B cell (primary cell): Measurements from ENCODE around the gene MED27. TPM values are rescaled to one million over a fixed set of nuclear protein-coding genes. Genes with fewer than 3 reads are reported as not detected.

Experiments used
- ATAC-seq: fragments of 200-7000 bp; cut with Tn5 transposase; one replicate; pipeline ENCODE4 v1.10.0; 2021; ENCODE audit warnings: low read depth, mild to moderate bottlenecking, moderate number of reproducible peaks, moderate library complexity
- CTCF ChIA-PET: fragments of 350-600 bp; sonication (Branson Sonifier 250); formaldehyde crosslinking; loops from one replicate; lab custom pipeline; 2021; ENCODE audit warnings: antibody characterized with exemption, inconsistent platforms; lab: Charles Lee
- POLR2A ChIA-PET: fragments of 350-600 bp; sonication (Branson Sonifier 250); formaldehyde crosslinking; loops from one replicate; lab custom pipeline; 2021; ENCODE audit warnings: antibody characterized with exemption; lab: Charles Lee
- DNase-seq: peaks from one replicate; pipeline ENCODE4 v3.0.0; 2013
- H2AFZ ChIP-seq: 2 replicates; pipeline ENCODE4 v1.6.1; 2012; ENCODE audit warnings: mild to moderate bottlenecking, low read depth, low read length; ENCODE audit not compliant: insufficient read depth, poor library complexity, severe bottlenecking
- H3K27ac ChIP-seq, 2 donors: 1 replicate in 1 of 2; 2 replicates in 1 of 2; pipeline ENCODE4 v1.5.1; 2012 to 2013; ENCODE audit warnings: low read length in 2 of 2, mild to moderate bottlenecking in 2 of 2, moderate library complexity in 1 of 2
- H3K27me3 ChIP-seq, 4 experiments: fragments of 200-600 bp in 1 of 4; sonication (generic) in 1 of 4; replicated peaks in 1 of 4; 1 replicate in 2 of 4; 2 replicates in 2 of 4; pipeline versions ENCODE4 v1.6.1 to v1.7.0; 2013 to 2016; ENCODE audit warnings: low read length in 3 of 4, mild to moderate bottlenecking in 2 of 4, mixed read lengths in 1 of 4, moderate library complexity in 1 of 4; ENCODE audit not compliant: insufficient read depth in 4 of 4, control insufficient read depth in 3 of 4; ENCODE audit errors: control extremely low read depth in 1 of 4
- H3K36me3 ChIP-seq, 2 experiments: replicated peaks in 1 of 2; 1 replicate in 1 of 2; 2 replicates in 1 of 2; pipeline versions ENCODE4 v1.6.1 to v1.7.1; 2013; ENCODE audit warnings: low read length in 1 of 2; ENCODE audit not compliant: insufficient read depth in 2 of 2, control insufficient read depth in 1 of 2; ENCODE audit errors: control extremely low read depth in 1 of 2, extremely low read depth in 1 of 2
- H3K4me1 ChIP-seq, 2 donors: fragments of 200-600 bp in 1 of 2; sonication (generic) in 1 of 2; 1 replicate in 1 of 2; 2 replicates in 1 of 2; pipeline versions ENCODE4 v1.5.1 to v1.6.1; 2013 to 2017; ENCODE audit warnings: low read length in 2 of 2; ENCODE audit not compliant: control insufficient read depth in 2 of 2, insufficient read depth in 2 of 2
- H3K4me2 ChIP-seq: replicated peaks from 2 replicates; pipeline ENCODE3; 2012; ENCODE audit warnings: mild to moderate bottlenecking, low read depth, low read length; ENCODE audit not compliant: poor library complexity, severe bottlenecking
- H3K4me3 ChIP-seq, 5 experiments: fragments of 200-600 bp in 1 of 5; sonication (generic) in 1 of 5; 1 replicate in 3 of 5; 2 replicates in 2 of 5; pipeline versions ENCODE4 v1.5.1 to v1.7.0; 2011 to 2016; ENCODE audit warnings: low read length in 4 of 5, mild to moderate bottlenecking in 4 of 5, low read depth in 2 of 5, control low read depth in 1 of 5, moderate library complexity in 1 of 5; ENCODE audit not compliant: insufficient read depth in 1 of 5; ENCODE audit errors: control extremely low read depth in 1 of 5, extremely low read depth in 1 of 5
- H3K79me2 ChIP-seq: fragments of 200-600 bp; sonication (generic); one replicate; pipeline ENCODE4 v1.6.0; 2016; ENCODE audit warnings: low read length; ENCODE audit not compliant: control insufficient read depth, insufficient read depth
- H3K9ac ChIP-seq: fragments of 200-600 bp; sonication (generic); 2 replicates; pipeline ENCODE4 v1.6.1; 2017; ENCODE audit warnings: mild to moderate bottlenecking, low read length, moderate library complexity
- H3K9me3 ChIP-seq, 3 donors: one replicate each; pipeline versions ENCODE4 v1.6.1 to v1.7.1; 2013; ENCODE audit warnings: low read length in 2 of 3; ENCODE audit not compliant: control insufficient read depth in 2 of 3, insufficient read depth in 1 of 3; ENCODE audit errors: control extremely low read depth in 1 of 3
- H4K20me1 ChIP-seq: 2 replicates; pipeline ENCODE4 v1.6.0; 2012; ENCODE audit warnings: mild to moderate bottlenecking, low read length; ENCODE audit not compliant: insufficient read depth, control insufficient read depth, poor library complexity, severe bottlenecking
- H3K27ac Mint-ChIP-seq: one replicate; pipeline ENCODE4 v1.8.0; 2021; ENCODE audit warnings: mixed read lengths
- H3K27me3 Mint-ChIP-seq: one replicate; pipeline ENCODE4 v1.8.0; 2021; ENCODE audit warnings: mixed read lengths
- H3K4me1 Mint-ChIP-seq: one replicate; pipeline ENCODE4 v1.8.0; 2021; ENCODE audit warnings: mixed read lengths
- H3K4me3 Mint-ChIP-seq: one replicate; pipeline ENCODE4 v1.8.0; 2021; ENCODE audit warnings: mixed read lengths
- H3K9me3 Mint-ChIP-seq: one replicate; pipeline ENCODE4 v1.8.0; 2022; ENCODE audit warnings: mixed read lengths; ENCODE audit not compliant: insufficient read depth
- EZH2 ChIP-seq: IDR thresholded peaks from 2 replicates; pipeline ENCODE4 v1.6.1; 2012; ENCODE audit warnings: borderline replicate concordance, low read depth, mild to moderate bottlenecking, moderate library complexity, low read length; ENCODE audit not compliant: insufficient read depth, poor library complexity, severe bottlenecking
- WGBS: methylation state at CpG from one replicate; pipeline ENCODE4 v1.1.5; 2013; ENCODE audit warnings: missing lambda C conversion rate; ENCODE audit not compliant: insufficient coverage; 5-methylcytosine and 5-hydroxymethylcytosine counted together
- intact Hi-C: fragments of 100-400 bp; cut with micrococcal nuclease; formaldehyde crosslinking; loops from one replicate; pipeline ENCODE4 v1.10.0; 2022
- polyA plus RNA-seq: library from polyadenylated mRNA; depleted of rRNA; stranded (reverse); fragments of >200 nt; gene quantifications from 2 replicates; pipeline ENCODE4 v1.2.3, GENCODE V29; 2012
- total RNA-seq, 2 donors: library from RNA; stranded (reverse); fragments of 120-200 nt in 1 of 2; gene quantifications; 1 replicate in 1 of 2; 2 replicates in 1 of 2; pipeline versions ENCODE4 v1.2.3 to v1.2.4, GENCODE V29; 2013 to 2022
- TF ChIP-seq, protein P1 (sequence below): fragments of 200-600 bp; IDR thresholded peaks from one replicate; pipeline ENCODE4 v1.8.0; 2022; ENCODE audit warnings: antibody characterized with exemption, mild to moderate bottlenecking

MED27 gene
- total and polyA plus RNA-seq, 2 donors (not counting 1 experiment from before 2014, with no cell fraction given) = 17.4 to 17.7 TPM

DNA sequence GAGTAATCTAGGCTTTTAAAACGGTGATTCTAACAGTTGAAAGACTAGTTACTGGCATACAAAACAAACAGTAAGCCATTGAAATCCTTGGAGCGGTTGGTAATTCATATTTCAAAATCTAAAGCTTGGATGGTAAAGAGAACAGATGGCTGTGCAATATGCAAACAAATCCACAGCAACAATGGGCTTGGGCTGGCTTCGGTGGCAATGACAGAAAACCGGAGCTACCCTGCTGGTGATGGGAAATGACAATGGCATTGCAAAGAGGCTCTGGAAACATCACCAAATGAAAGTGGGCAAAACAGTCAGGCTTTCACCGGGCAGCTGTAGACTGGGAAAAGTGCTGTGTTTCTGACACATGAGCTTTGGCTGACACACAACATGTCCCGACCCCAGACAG lies 42.2 kb downstream of the MED27 start:
- Histone ChIP-seq H3K27ac (no peak overlapping the region), H2AFZ (no peak overlapping the region), H3K79me2 (peaks cover 62% of the 10 kb centered on the region), H3K9ac (no peak overlapping the region), H4K20me1 (peaks cover 63% of the 10 kb centered on the region), H3K4me2 (no peak overlapping the region), H3K36me3 (peaks cover 0 to 6% of the 10 kb centered on the region in 2 experiments), H3K4me3 (no peak overlapping the region), H3K27me3 (no peaks in the 10 kb centered on the region), H3K9me3 (no peaks in the 10 kb centered on the region), H3K4me1 (peaks cover 3 to 6% of the 10 kb centered on the region in 2 donors)
- WGBS = 98% methylated on average over 5 of the region's 6 CpGs
- POLR2A ChIA-PET = no interaction called here
- H3K27ac Mint-ChIP-seq = no peak overlapping the region
- intact Hi-C loops = no loop called here
- TF ChIP-seq, protein P1, sequence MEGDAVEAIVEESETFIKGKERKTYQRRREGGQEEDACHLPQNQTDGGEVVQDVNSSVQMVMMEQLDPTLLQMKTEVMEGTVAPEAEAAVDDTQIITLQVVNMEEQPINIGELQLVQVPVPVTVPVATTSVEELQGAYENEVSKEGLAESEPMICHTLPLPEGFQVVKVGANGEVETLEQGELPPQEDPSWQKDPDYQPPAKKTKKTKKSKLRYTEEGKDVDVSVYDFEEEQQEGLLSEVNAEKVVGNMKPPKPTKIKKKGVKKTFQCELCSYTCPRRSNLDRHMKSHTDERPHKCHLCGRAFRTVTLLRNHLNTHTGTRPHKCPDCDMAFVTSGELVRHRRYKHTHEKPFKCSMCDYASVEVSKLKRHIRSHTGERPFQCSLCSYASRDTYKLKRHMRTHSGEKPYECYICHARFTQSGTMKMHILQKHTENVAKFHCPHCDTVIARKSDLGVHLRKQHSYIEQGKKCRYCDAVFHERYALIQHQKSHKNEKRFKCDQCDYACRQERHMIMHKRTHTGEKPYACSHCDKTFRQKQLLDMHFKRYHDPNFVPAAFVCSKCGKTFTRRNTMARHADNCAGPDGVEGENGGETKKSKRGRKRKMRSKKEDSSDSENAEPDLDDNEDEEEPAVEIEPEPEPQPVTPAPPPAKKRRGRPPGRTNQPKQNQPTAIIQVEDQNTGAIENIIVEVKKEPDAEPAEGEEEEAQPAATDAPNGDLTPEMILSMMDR = no peak
- no peak for TF ChIP-seq EZH2
- peaks cover 32% of the 10 kb centered on the region for H3K4me1 Mint-ChIP-seq
- H3K27me3 Mint-ChIP-seq = no peaks in the 10 kb centered on the region
- ATAC-seq (no peak), DNase-seq (no peak)
- CTCF ChIA-PET = no interaction called here
- H3K4me3 Mint-ChIP-seq = no peak overlapping the region
- H3K9me3 Mint-ChIP-seq = no peaks in the 10 kb centered on the region

DNA sequence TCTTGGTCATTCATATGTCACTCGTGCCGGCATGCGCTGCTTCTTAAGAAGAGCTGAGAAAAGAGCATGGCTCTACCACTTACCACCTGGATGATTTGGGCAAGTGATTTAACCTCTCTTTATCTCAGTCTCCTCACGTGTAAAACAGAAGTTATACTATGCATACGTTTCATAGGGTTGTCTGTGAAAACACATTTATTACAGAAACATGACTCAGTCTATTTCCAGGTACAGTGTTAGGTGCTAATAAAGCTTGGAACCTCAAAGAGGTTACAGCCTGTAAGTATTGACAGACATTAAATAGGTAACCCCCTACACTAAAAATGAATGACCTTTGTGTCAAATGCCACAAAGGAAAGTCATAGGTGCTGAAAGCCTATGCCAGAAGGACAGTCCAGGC lies 43.1 kb downstream of the MED27 start:
- H3K4me3 Mint-ChIP-seq = no peak overlapping the region
- Histone ChIP-seq H4K20me1 (peaks cover 63% of the 10 kb centered on the region), H3K4me3 (no peak overlapping the region), H3K9ac (no peak overlapping the region), H3K4me1 (peaks cover 3 to 9% of the 10 kb centered on the region in 2 donors), H3K9me3 (no peaks in the 10 kb centered on the region), H3K4me2 (no peak overlapping the region), H3K79me2 (peaks cover 61% of the 10 kb centered on the region), H3K27me3 (no peaks in the 10 kb centered on the region), H3K36me3 (peaks cover 0 to 6% of the 10 kb centered on the region in 2 experiments), H3K27ac (no peak overlapping the region), H2AFZ (no peak overlapping the region)
- DNase-seq = no peak
- no peaks in the 10 kb centered on the region for H3K27me3 Mint-ChIP-seq
- intact Hi-C loops = no loop called here
- no peak for ATAC-seq
- no peak for TF ChIP-seq EZH2
- ChIA-PET POLR2A (no interaction called here), CTCF (no interaction called here)
- no peaks in the 10 kb centered on the region for H3K9me3 Mint-ChIP-seq
- 84% methylated on average over 3 of the region's 5 CpGs for WGBS
- H3K4me1 Mint-ChIP-seq = peaks cover 38% of the 10 kb centered on the region
- H3K27ac Mint-ChIP-seq = no peak overlapping the region
